Stimulated activated CD8-positive, alpha-beta memory T cell treated with anti-CD3 and anti-CD28 coated beads, Interleukin-4, amount 100 ng/mL, for 24 hours (primary cell): ENCODE results near the gene SNX11.

Source experiments
- DNase-seq: peaks from one replicate; pipeline ENCODE4 v3.0.0-alpha.2; 2020; ENCODE audit warnings: low read depth

SNX11 gene

GRCh38 chr17:48132385-48132784 lies 24.8 kb downstream of the SNX11 start:
- no peak for DNase-seq

- DNase-seq = no peak
Observed at GRCh38 chr17:48134912-48135480, 27.4 kb downstream of the SNX11 start.

GRCh38 chr17:48137656-48138055 lies 30.1 kb downstream of the SNX11 start:
- no peak for DNase-seq

GRCh38 chr17:48139944-48140343 lies 32.4 kb downstream of the SNX11 start:
- DNase-seq = no peak

- DNase-seq = no peak
Observed at GRCh38 chr17:48143629-48144028, 36.1 kb downstream of the SNX11 start.

GRCh38 chr17:48144231-48144630 lies 36.7 kb downstream of the SNX11 start:
- DNase-seq = no peak

- DNase-seq = no peak
Observed at GRCh38 chr17:48144976-48145798, 37.6 kb downstream of the SNX11 start.

- no peak for DNase-seq
Observed at GRCh38 chr17:48148029-48148770, 40.6 kb downstream of the SNX11 start.

- DNase-seq = no peak
Observed at GRCh38 chr17:48148854-48149786, 41.6 kb downstream of the SNX11 start.

GRCh38 chr17:48149787-48150463 lies 42.4 kb downstream of the SNX11 start:
- no peak for DNase-seq

GRCh38 chr17:48150597-48151001 lies 43.0 kb downstream of the SNX11 start:
- no peak for DNase-seq

- DNase-seq = no peak
Observed at GRCh38 chr17:48151220-48151619, 43.7 kb downstream of the SNX11 start.

GRCh38 chr17:48152289-48152688 lies 44.7 kb downstream of the SNX11 start:
- DNase-seq = no peak

GRCh38 chr17:48153691-48154358 lies 46.3 kb downstream of the SNX11 start:
- DNase-seq = no peak

- DNase-seq = no peak
Observed at GRCh38 chr17:48155889-48156611, 48.5 kb downstream of the SNX11 start.

- no peak for DNase-seq
Observed at GRCh38 chr17:48159232-48159631, 51.7 kb downstream of the SNX11 start.

- no peak for DNase-seq
Observed at GRCh38 chr17:48160177-48161081, 52.9 kb downstream of the SNX11 start.

GRCh38 chr17:48161127-48161905 lies 53.8 kb downstream of the SNX11 start:
- no peak for DNase-seq
